ENCODE results near the gene MICAL2. TPM values are rescaled to one million over a fixed set of nuclear protein-coding genes. Genes with fewer than 3 reads are reported as not detected.

The MICAL2 gene
- total and polyA plus RNA-seq, 2 donors (not counting 3 experiments of a cell fraction or from before 2014, with no cell fraction given), result 67.6 to 200 TPM

GRCh38 chr11:12170984-12171383, 60.6 kb downstream of the MICAL2 start:
- TF ChIP-seq JUN (IDR thresholded peaks at IDR 0.05; ENCODE audit: borderline replicate concordance, insufficient read depth, insufficient read length, low read depth), result no peak
- TF ChIP-seq POLR2AphosphoS5 (IDR thresholded peaks at IDR 0.05; ENCODE audit: insufficient read depth, low read depth, low read length), result no peak
- no peak for TF ChIP-seq GATA2 (IDR thresholded peaks at IDR 0.05; ENCODE audit: insufficient read depth, insufficient read length, low read depth, low read length)
- TF ChIP-seq EZH2 (IDR thresholded peaks at IDR 0.05; ENCODE audit: borderline replicate concordance, low read depth, low read length, severe bottlenecking), result no peak
- TF ChIP-seq, protein P1, sequence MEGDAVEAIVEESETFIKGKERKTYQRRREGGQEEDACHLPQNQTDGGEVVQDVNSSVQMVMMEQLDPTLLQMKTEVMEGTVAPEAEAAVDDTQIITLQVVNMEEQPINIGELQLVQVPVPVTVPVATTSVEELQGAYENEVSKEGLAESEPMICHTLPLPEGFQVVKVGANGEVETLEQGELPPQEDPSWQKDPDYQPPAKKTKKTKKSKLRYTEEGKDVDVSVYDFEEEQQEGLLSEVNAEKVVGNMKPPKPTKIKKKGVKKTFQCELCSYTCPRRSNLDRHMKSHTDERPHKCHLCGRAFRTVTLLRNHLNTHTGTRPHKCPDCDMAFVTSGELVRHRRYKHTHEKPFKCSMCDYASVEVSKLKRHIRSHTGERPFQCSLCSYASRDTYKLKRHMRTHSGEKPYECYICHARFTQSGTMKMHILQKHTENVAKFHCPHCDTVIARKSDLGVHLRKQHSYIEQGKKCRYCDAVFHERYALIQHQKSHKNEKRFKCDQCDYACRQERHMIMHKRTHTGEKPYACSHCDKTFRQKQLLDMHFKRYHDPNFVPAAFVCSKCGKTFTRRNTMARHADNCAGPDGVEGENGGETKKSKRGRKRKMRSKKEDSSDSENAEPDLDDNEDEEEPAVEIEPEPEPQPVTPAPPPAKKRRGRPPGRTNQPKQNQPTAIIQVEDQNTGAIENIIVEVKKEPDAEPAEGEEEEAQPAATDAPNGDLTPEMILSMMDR (IDR thresholded peaks at IDR 0.05; ENCODE audit: extremely low read depth in 1 of 2, insufficient read depth in 1 of 2, low read depth in 1 of 2, low read length in 2 of 2), result no peak
- TF ChIP-seq POLR2A (IDR thresholded peaks at IDR 0.05; ENCODE audit: low read depth, low read length), result no peak
- no peak for TF ChIP-seq MYC (IDR thresholded peaks at IDR 0.05; ENCODE audit: low read depth, low read length)
- TF ChIP-seq MAX (IDR thresholded peaks at IDR 0.05; ENCODE audit: insufficient read depth, insufficient read length), result no peak
- TF ChIP-seq FOS (IDR thresholded peaks at IDR 0.05; ENCODE audit: borderline replicate concordance, insufficient read depth, low read length), result no peak
- ChIA-PET CTCF (interaction anchor here (1.0 to 1.4 kb wide), 2 partner anchors 27 to 69 kb away, joined by 3 read pairs; no protein-coding TSS in a partner anchor), POLR2A (no interaction called here)
- intact Hi-C loops (cut with micrococcal nuclease) (no loop called here), dilution Hi-C loops (cut with MboI; ENCODE audit: extremely low pct_ligation_motif_present, low sequenced_read_pairs) (no loop called here)
- Histone ChIP-seq H3K36me3 (ENCODE audit: control insufficient read depth in 2 of 2, extremely low read depth in 1 of 2, insufficient read depth in 2 of 2, low read length in 2 of 2) (peaks cover 0 to 3% of the 10 kb centered on the region in 2 experiments), H3K27me3 (ENCODE audit: control insufficient read depth in 2 of 2, insufficient read depth in 2 of 2, low read length in 2 of 2) (no peaks in the 10 kb centered on the region), H3K9me1 (replicated peaks; ENCODE audit: control insufficient read depth, extremely low read depth, insufficient read depth, low read length) (no peaks in the 10 kb centered on the region), H4K20me1 (replicated peaks; ENCODE audit: control insufficient read depth, extremely low read depth, insufficient read depth, low read length) (no peaks in the 10 kb centered on the region), H3K9ac (replicated peaks; ENCODE audit: extremely low read depth, insufficient read depth, low read length) (no peak overlapping the region), H3K4me2 (ENCODE audit: insufficient read depth, low read length) (no peak overlapping the region), H3K9me3 (replicated peaks; ENCODE audit: control insufficient read depth, insufficient read depth, low read length) (no peaks in the 10 kb centered on the region), H3K27ac (ENCODE audit: insufficient read depth, low read depth, low read length) (no peak overlapping the region), H3K79me2 (ENCODE audit: control insufficient read depth, insufficient read depth, low read length) (peaks cover 48% of the 10 kb centered on the region), H3K4me3 (replicated peaks in 1 of 3; ENCODE audit: insufficient read depth in 1 of 3, low read depth in 1 of 3, low read length in 3 of 3) (no peak overlapping the region), H2AFZ (ENCODE audit: low read depth, low read length) (no peak overlapping the region), H3K4me1 (ENCODE audit: control insufficient read depth, extremely low read depth, insufficient read depth, low read length) (peaks cover 47% of the 10 kb centered on the region)
- DNase-seq (ENCODE audit: low read depth, low spot score) (no peak), FAIRE-seq (no peak)
- no TSS peak for BruUV-seq (replicated peaks)

Data from endothelial cell of umbilical vein (primary cell).